AG09319 (cell line): ENCODE data around the gene ABCG1.
"Not testable (repeated sequence)": the region's sequence is repeated elsewhere in the genome, so short reads cannot be mapped to it uniquely, and the experiment has no call there.

Experiments used
- DNase-seq: peaks from one replicate; pipeline ENCODE4 v3.0.0-alpha.2; 2010; ENCODE audit warnings: low read depth; ENCODE audit errors: extremely low read depth
- CTCF ChIP-seq: IDR thresholded peaks from 2 replicates; pipeline ENCODE4 v1.5.1; 2011; ENCODE audit warnings: low read depth, mild to moderate bottlenecking, inconsistent platforms, low read length, moderate library complexity

ABCG1 gene

GRCh38 chr21:42291003-42291750 is 72.2 kb downstream of the ABCG1 start:
- no peak for TF ChIP-seq CTCF
- no peak for DNase-seq

GRCh38 chr21:42291751-42292562 is 73.0 kb downstream of the ABCG1 start:
- DNase-seq: no peak
- no peak for TF ChIP-seq CTCF

- not testable (repeated sequence) for DNase-seq
These were observed 73.7 kb downstream of the ABCG1 start for GRCh38 chr21:42292563-42293142.

- no peak for DNase-seq
- TF ChIP-seq CTCF: no peak
These were observed 74.8 kb downstream of the ABCG1 start for GRCh38 chr21:42293649-42294272.

- no peak for DNase-seq
- TF ChIP-seq CTCF: no peak
These were observed 75.4 kb downstream of the ABCG1 start for GRCh38 chr21:42294273-42294880.

- DNase-seq: no peak
- TF ChIP-seq CTCF: no peak
These were observed 76.9 kb downstream of the ABCG1 start for GRCh38 chr21:42295845-42296244.

GRCh38 chr21:42296501-42296900 is 77.6 kb downstream of the ABCG1 start:
- TF ChIP-seq CTCF: no peak

More at GRCh38 chr21:42296501-42296900, 77.6 kb downstream of the ABCG1 start:
- DNase-seq: no peak
